HepG2 (cell line): ENCODE data around the gene FBXO2. TPM values are rescaled to one million over a fixed set of nuclear protein-coding genes. Genes with fewer than 3 reads are reported as not detected.
A peak's percentile ranks its signal among the peaks of the same experiment; 100 is the strongest.

ENCODE experiments used
- ATAD3A ChIP-seq: sonication (generic); formaldehyde crosslinking; IDR thresholded peaks from 2 replicates; pipeline ENCODE4 v1.4.0; 2020; ENCODE audit warnings: missing genetic modification reagents
- ESRRA ChIP-seq: sonication (generic); formaldehyde crosslinking; IDR thresholded peaks from 2 replicates; pipeline ENCODE4 v1.5.1; 2020; ENCODE audit warnings: mild to moderate bottlenecking, low read depth, missing genetic modification reagents
- ISL2 ChIP-seq: sonication (generic); formaldehyde crosslinking; IDR thresholded peaks from 2 replicates; pipeline ENCODE4 v1.5.0; 2020; ENCODE audit warnings: missing genetic modification reagents
- KDM2A ChIP-seq: sonication (generic); formaldehyde crosslinking; IDR thresholded peaks from 2 replicates; pipeline ENCODE4 v1.4.0; 2020; ENCODE audit warnings: low read depth, missing genetic modification reagents, borderline replicate concordance
- MXD1 ChIP-seq: sonication (generic); formaldehyde crosslinking; IDR thresholded peaks from 2 replicates; pipeline ENCODE4 v1.4.0; 2020; ENCODE audit warnings: mild to moderate bottlenecking, missing genetic modification reagents
- MXD3 ChIP-seq: IDR thresholded peaks from 2 replicates; pipeline ENCODE4 v1.6.1; 2016; ENCODE audit warnings: mild to moderate bottlenecking, missing biosample characterization, missing genetic modification reagents
- PAXIP1 ChIP-seq: sonication (generic); formaldehyde crosslinking; conservative IDR thresholded peaks from 2 replicates; pipeline ENCODE4 v1.4.0; 2020; ENCODE audit warnings: mild to moderate bottlenecking, missing genetic modification reagents, moderate library complexity
- PHF21A ChIP-seq: sonication (generic); formaldehyde crosslinking; IDR thresholded peaks from 2 replicates; pipeline ENCODE4 v1.5.0; 2020; ENCODE audit warnings: mild to moderate bottlenecking, missing genetic modification reagents
- PRDM10 ChIP-seq: sonication (generic); formaldehyde crosslinking; IDR thresholded peaks from 2 replicates; pipeline ENCODE4 v1.4.0; 2020; ENCODE audit warnings: low read depth, missing genetic modification reagents
- PRDM15 ChIP-seq: sonication (generic); formaldehyde crosslinking; IDR thresholded peaks from 2 replicates; pipeline ENCODE4 v1.4.0; 2020; ENCODE audit warnings: missing genetic modification reagents
- RFX1 ChIP-seq: fragments of 450-650 bp; IDR thresholded peaks from 2 replicates; pipeline ENCODE4 v1.6.1; 2017
- SIN3A ChIP-seq: IDR thresholded peaks from 2 replicates; pipeline ENCODE4 v1.6.1; 2011; ENCODE audit warnings: low read depth, mild to moderate bottlenecking, control low read depth, low read length, borderline replicate concordance
- SMARCC2 ChIP-seq: fragments of 450-650 bp; IDR thresholded peaks from 2 replicates; pipeline ENCODE4 v1.6.1; 2017; ENCODE audit warnings: antibody characterized with exemption, mild to moderate bottlenecking
- ZNF101 ChIP-seq: sonication (generic); formaldehyde crosslinking; IDR thresholded peaks from 2 replicates; pipeline ENCODE4 v1.4.0; 2020; ENCODE audit warnings: mild to moderate bottlenecking, low read depth, missing genetic modification reagents, borderline replicate concordance
- ZNF44 ChIP-seq: sonication (generic); formaldehyde crosslinking; IDR thresholded peaks from 2 replicates; pipeline ENCODE4 v1.5.1; 2020; ENCODE audit warnings: mild to moderate bottlenecking, missing genetic modification reagents
- ZNF451 ChIP-seq: sonication (generic); formaldehyde crosslinking; IDR thresholded peaks from 2 replicates; pipeline ENCODE4 v1.5.0; 2020; ENCODE audit warnings: mild to moderate bottlenecking, missing genetic modification reagents
- ZSCAN31 ChIP-seq: sonication (generic); formaldehyde crosslinking; IDR thresholded peaks from 2 replicates; pipeline ENCODE4 v1.5.0; 2020; ENCODE audit warnings: low read depth, mild to moderate bottlenecking, missing genetic modification reagents
- polyA plus RNA-seq, 8 experiments: library from polyadenylated mRNA; depleted of rRNA in 3 of 8; stranded (reverse) in 7 of 8; unstranded in 1 of 8; fragments of >200 nt; fragmentation: Illumina TruSeq in 4 of 8; extraction: Trizol in 4 of 8; gene quantifications; 2 replicates each; pipeline versions ENCODE4 v1.2.1 to v1.2.3, GENCODE V29; 2011 to 2016; ENCODE audit warnings: low read depth in 4 of 8, missing spikeins in 1 of 8, mixed read lengths in 1 of 8; ENCODE audit not compliant: insufficient read depth in 1 of 8
- total RNA-seq, 5 experiments: library from RNA; depleted of rRNA; stranded (reverse); fragments of >200 nt; fragmentation: Illumina TruSeq; extraction: Trizol; gene quantifications; 2 replicates each; pipeline ENCODE4 v1.2.3, GENCODE V29; 2016; ENCODE audit warnings: low read depth in 1 of 5

FBXO2 gene
- total and polyA plus RNA-seq, 2 of the 13 experiments (the other 11 are each of a cell fraction or from before 2014, with no cell fraction given): 79.3 to 112 TPM

- no peak for TF ChIP-seq PRDM15
- no peak for TF ChIP-seq PRDM10
- no peak for TF ChIP-seq SMARCC2
- TF ChIP-seq SIN3A: no peak
- TF ChIP-seq PHF21A (CRISPR knock-in tag): peak; percentile 97
- peak; percentile 95 for TF ChIP-seq PAXIP1 (CRISPR knock-in tag)
- TF ChIP-seq ZSCAN31 (CRISPR knock-in tag): peak; percentile 28; the same call in 1 of the 2 replicates
- TF ChIP-seq MXD3 (CRISPR knock-in tag): no peak
- no peak for TF ChIP-seq ZNF451 (CRISPR knock-in tag)
- no peak for TF ChIP-seq ATAD3A (CRISPR knock-in tag)
- TF ChIP-seq ESRRA (CRISPR knock-in tag): peak; percentile 79; the same call in 1 of the 2 replicates
- peak; percentile 70 for TF ChIP-seq ISL2 (CRISPR knock-in tag)
- TF ChIP-seq ZNF44 (CRISPR knock-in tag): no peak
- no peak for TF ChIP-seq ZNF101
- no peak; the same call in 1 of the 2 replicates for TF ChIP-seq MXD1 (CRISPR knock-in tag)
- no peak for TF ChIP-seq RFX1
- no peak for TF ChIP-seq KDM2A (CRISPR knock-in tag)
These were observed 17.5 kb upstream of the FBXO2 start (continued) for GRCh38 chr1:11671544-11672286.
